Gastroesophageal sphincter (tissue), 3 donors: ENCODE data around the gene MTUS2.

Experiments
- CTCF ChIP-seq, 4 experiments: fragments of 200-600 bp in 2 of 4; fragments of 450-650 bp in 2 of 4; sonication (generic) in 1 of 4; IDR thresholded peaks; one replicate each; pipeline ENCODE4 v1.5.1; 2017 to 2019; ENCODE audit warnings: antibody characterized with exemption in 4 of 4, mild to moderate bottlenecking in 2 of 4, moderate library complexity in 2 of 4
- POLR2A ChIP-seq, 2 donors: fragments of 450-650 bp; IDR thresholded peaks; one replicate each; pipeline ENCODE4 v1.6.1; 2017; ENCODE audit warnings: antibody characterized with exemption in 2 of 2, mild to moderate bottlenecking in 2 of 2, moderate library complexity in 1 of 2
- POLR2AphosphoS5 ChIP-seq: sonication (generic); formaldehyde crosslinking; IDR thresholded peaks from one replicate; pipeline ENCODE4 v1.6.1; 2017; ENCODE audit warnings: antibody characterized with exemption

DNA sequence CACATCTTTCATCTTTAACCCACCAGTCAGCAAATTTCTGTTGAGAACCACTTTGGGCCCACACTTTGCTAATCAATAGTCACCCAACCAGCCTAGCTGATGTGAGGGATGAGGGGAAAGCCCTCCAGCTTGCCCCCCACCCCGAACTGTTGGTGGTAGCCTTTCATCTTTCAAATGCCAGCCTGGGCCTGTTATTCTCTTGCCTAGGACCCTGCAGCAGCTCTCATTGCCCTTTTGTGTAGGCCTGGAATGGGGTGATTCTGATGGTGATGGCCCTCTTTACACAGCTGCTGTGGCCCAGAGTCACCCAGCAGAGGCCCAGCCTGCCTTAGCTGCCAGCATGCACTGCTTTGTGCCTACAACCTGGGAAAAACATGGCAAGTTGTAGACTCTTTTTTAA, 480.9 kb downstream of the MTUS2 start:
- TF ChIP-seq CTCF (IDR thresholded peaks at IDR 0.05) (no peak), POLR2AphosphoS5 (no peak), POLR2A (IDR thresholded peaks at IDR 0.05) (no peak)
